Stimulated activated CD8-positive, alpha-beta memory T cell treated with anti-CD3 and anti-CD28 coated beads, Interleukin-4, amount 100 ng/mL, for 48 hours (primary cell): ENCODE data around the gene KRTAP5-7.
"Not testable (repeated sequence)": the region's sequence is repeated elsewhere in the genome, so short reads cannot be mapped to it uniquely, and the experiment has no call there.

Experiments used
- DNase-seq: peaks from one replicate; pipeline ENCODE4 v3.0.0-alpha.2; 2020

KRTAP5-7 gene

GRCh38 chr11:71526796-71527575, at the start of gene KRTAP5-7:
Gene KRTAP5-7, plus strand, starts transcription at chr11:71527267. Its CDS starts 34 bp downstream, at chr11:71527301.
- not testable (repeated sequence) for DNase-seq

DNA sequence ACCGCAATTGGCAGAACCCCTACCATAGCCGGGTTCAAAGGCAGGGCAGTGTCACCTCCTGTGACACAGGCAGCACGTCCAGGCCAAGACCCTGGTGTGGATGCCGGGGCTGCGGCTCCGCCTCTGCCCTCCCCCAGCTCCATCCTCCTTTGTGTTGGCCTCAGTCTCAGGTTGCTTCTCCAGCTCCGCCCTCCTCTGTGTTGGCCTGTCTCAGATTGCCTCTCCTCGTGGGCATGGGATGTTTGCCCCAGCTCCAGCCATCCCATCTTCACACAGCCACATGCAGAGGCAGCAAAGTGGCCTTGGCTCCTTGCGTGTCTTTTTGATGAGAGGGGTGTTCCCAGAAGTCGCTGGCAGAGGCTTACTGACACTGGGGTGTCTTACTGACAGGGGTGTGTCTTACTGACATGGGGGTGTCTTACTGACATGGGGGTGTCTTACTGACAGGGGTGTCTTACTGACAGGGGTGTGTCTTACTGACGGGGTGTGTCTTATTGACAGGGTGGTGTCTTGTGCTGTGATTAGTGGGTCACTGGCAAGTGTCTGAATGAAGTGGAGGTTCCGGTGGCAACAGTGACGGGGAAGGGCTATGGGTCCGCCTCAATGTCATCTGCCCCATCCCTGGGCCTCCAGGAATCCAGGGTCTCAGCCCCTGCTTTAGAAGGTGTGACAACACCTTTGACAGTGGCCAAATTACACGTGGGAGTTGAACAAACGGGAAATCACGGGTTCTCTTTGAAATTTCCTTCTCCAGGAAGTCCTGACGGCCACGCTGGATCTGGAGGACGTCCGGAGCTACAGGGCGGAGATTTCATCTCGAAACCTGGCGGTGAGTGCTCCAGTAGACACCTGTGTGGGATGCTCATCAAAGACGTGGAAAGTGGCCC, 49.2 kb upstream of the KRTAP5-7 start:
- DNase-seq: no peak

GRCh38 chr11:71478528-71478840, 48.6 kb upstream of the KRTAP5-7 start:
- DNase-seq: no peak

DNA sequence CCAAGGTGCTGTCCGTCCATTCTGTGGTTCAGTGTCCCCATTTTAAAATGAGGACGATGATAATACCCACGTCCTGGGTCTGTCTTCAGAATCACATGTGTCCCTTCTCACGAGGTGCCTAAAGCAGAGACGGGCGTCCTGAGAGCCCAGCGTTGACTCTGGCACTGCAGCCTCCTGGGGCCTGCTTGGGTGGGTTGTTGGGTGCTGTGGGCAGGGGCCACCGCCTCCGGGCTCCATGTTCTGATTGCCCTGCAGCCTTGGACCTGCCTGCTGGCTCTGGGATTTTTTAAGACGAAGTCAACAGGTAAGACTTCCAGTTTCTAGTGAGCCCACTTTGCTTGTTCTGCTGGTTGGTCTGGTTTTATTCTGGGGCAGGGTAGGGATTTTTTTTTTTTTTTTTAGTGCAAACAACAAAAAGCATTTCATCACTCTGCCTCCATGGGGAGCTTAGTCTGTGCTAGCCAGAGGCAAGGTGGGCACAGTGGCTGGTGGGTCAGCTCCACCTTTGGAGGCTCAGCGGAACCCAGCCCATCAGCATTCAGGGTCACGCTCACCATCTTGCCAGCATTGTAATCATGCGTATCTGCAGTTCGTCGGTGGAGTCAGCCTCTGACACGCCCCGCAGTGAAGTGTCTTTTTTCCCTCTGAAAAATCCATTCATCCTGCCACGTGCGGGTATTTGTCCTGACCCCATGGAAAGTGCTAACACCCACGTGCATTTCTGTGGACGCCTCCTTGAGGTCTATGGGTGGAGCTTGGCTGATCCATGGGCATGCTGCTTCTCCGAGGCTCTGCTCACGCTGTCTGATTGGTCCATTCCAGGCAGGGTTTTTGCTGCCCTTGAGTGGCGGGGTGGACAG, 45.7 kb upstream of the KRTAP5-7 start:
- no peak for DNase-seq

DNA sequence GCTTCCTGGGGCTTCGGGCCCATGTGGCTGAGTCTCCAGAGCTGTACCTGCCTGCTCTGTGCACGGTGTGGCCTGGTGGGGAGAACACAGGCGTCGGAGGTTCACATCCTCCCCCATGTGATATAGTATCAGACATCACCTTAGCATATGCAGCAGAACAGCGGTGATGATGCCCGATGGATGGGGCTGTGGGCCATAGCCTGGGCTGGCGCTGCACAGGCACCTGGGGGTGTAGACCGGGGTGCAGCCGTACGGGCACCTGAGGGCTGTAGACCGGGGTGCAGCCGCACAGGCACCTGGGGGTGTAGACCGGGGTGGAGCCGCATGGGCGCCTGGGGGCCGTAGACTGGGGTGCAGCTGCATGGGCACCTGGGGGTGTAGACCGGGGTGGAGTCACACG, 44.9 kb upstream of the KRTAP5-7 start:
- DNase-seq: no peak

- no peak for DNase-seq
These were observed 44.2 kb upstream of the KRTAP5-7 start for GRCh38 chr11:71482746-71483364.

- no peak for DNase-seq
These were observed 43.4 kb upstream of the KRTAP5-7 start for GRCh38 chr11:71483692-71484091.

DNA sequence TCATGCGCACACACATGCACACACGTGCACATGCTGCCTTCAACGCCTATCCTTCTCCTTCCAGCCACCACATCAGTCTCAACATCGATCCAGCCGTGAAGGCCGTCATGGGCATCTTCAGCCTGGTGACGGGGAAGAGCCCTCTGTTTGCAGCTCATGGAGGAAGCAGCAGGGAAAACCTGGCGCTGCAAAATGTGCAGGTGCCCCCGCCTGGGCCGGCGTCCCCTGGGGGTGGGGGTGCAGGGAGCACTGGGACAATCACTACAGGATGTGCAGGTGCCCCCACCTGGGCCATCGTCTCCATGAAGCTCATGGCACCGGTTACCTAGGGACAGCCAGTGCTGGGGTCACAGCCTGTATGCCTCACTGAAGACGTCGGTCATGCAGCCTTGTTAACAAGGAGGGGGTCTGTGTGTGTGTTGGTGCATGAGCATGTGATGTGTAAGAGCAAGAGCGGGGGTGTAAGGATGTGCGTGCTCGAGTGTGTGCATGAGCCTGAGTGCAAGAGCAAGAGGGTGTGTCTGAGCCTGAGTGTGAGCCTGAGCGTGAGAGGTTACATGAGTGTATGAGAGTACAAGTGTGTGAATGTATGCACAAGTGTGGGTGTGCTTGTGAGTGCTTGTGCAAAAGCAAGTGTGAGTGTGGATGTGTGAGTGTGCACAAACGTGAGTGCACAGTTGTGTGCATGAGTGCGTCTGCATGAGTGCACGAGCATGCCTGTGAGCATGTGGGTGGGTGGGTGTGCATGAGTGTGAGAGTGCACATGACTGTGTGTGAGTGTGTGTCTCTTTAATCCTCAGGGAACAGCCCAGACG, 42.6 kb upstream of the KRTAP5-7 start:
- no peak for DNase-seq

DNA sequence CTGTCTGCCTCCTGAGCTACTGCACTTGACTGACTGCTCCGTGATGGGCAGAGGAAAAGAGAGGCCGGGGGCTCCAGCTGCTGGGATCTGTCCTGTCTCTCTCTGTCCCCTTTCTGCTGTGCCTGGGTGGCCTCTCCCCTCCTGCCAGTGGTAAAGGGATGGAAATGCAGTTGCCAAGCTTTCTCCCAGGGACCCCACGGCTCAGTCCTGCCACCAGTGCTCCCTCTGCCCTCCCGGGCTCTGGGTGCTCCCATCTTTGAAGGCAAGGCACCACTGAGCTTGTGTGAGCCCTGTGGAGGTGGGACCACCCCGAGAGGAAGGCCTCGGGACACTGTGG, 42.0 kb upstream of the KRTAP5-7 start:
- DNase-seq: no peak

DNA sequence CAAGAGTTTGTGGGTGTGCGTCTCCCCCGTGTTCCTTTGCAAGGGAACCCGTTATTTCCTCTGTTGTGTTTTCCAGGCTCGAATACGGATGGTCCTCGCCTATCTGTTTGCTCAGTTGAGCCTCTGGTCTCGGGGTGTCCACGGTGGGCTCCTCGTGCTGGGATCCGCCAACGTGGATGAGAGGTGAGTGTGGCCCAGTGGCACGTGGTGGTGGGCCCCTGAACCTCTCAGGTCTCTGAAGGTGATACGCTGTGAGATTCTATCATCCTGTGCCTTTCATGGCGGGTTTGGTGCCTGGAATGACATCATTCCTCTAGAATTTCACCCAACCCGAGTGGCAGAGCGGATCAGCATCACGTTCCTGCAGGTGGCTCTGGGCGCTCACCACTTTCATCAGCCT, 41.6 kb upstream of the KRTAP5-7 start:
- no peak for DNase-seq

DNA sequence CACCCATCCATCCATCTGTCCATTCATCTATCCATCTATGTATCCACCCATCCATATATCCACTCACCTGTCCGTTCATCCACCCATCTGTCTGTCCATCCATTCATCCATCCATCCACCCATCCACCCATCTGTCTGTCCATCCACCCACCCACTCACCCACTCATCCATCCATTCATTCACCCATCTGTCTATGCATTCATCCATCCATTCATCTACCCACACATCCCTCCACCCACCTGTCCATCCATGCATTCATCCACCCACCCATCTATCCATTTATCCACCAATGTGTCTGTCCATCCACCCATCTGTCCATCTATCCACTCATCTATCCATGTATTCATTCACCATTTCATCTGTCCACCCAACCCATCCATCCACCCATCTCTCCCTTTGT, 40.7 kb upstream of the KRTAP5-7 start:
- no peak for DNase-seq

GRCh38 chr11:71488681-71489270, 38.3 kb upstream of the KRTAP5-7 start:
- DNase-seq: no peak

GRCh38 chr11:71489311-71490043, 37.6 kb upstream of the KRTAP5-7 start:
- DNase-seq: peak; percentile 79

- no peak for DNase-seq
These were observed 36.9 kb upstream of the KRTAP5-7 start for GRCh38 chr11:71490044-71490730.

GRCh38 chr11:71490731-71491390, 36.2 kb upstream of the KRTAP5-7 start:
- DNase-seq: no peak

DNA sequence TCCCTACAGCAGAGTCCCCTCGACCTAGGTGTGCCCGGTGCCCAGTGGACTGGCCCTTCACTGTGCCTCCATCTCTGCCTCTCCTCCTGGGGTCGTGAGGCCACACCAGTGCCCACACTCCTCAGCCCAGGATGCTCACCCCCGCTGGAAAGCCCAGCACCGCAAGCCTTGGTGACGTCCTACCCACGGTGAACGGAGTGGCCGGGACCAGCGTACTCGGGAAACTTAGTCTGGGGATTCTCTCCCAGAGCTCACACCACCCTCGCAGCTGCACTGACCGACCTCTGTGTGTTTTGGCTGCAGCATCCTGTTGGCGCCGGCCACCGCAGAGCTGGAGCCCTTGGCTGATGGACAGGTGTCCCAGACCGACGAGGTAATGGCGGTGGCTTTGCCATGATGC, 35.5 kb upstream of the KRTAP5-7 start:
- DNase-seq: no peak

- DNase-seq: no peak
These were observed 35.1 kb upstream of the KRTAP5-7 start for GRCh38 chr11:71491940-71492339.

DNA sequence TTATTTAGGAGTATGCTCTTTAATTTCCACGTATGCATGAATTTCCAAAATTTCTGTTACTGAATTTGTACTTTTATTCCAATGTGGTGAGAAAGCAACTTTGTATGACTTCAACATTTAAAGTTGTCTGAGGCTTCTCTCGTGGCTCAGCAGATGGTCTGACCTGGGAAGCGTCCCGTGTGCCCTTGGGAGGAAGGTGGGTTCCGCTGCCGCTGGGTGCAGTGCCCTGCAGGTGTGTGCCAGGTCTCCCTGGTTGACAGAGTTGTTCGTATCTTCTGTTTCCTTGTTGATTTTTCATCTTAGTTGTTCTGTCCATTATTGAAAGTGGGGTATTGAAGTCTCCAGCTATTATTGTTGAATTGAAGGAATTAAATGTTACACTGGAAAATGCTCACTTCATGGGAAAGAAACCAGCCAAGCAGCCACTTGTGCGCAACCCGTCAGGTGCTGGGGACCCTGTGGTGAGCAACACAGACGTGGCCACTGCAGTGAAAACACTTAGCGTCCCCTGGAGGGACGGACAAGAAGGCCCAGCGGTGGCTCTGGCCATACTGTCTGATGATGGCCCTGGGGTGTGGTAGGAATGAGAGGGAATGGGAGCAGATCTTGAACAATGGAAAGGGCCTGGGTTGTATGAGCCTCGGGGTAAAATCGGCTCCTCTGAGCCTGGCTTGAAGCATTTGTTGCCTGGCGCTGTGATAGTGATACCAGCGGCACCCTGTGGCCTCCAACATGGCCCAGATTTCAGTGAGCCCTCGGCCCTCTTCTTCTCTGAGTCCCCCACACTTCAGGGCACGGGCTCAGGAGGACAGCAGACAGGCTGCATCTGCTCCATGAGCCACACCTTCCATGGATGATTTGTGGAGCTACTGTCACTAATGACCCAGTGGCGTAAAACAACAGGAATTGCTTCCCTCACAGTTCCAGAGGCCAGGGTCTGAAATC, 31.5 kb upstream of the KRTAP5-7 start:
- no peak for DNase-seq
